Activated T-cell treated with anti-CD3 and anti-CD28 coated beads for 48 hours (primary cell): ENCODE results near the gene EFNA1.

Source experiments
- DNase-seq: peaks from one replicate; pipeline ENCODE4 v3.0.0-alpha.2; 2020; ENCODE audit warnings: low read depth

Gene EFNA1

DNA sequence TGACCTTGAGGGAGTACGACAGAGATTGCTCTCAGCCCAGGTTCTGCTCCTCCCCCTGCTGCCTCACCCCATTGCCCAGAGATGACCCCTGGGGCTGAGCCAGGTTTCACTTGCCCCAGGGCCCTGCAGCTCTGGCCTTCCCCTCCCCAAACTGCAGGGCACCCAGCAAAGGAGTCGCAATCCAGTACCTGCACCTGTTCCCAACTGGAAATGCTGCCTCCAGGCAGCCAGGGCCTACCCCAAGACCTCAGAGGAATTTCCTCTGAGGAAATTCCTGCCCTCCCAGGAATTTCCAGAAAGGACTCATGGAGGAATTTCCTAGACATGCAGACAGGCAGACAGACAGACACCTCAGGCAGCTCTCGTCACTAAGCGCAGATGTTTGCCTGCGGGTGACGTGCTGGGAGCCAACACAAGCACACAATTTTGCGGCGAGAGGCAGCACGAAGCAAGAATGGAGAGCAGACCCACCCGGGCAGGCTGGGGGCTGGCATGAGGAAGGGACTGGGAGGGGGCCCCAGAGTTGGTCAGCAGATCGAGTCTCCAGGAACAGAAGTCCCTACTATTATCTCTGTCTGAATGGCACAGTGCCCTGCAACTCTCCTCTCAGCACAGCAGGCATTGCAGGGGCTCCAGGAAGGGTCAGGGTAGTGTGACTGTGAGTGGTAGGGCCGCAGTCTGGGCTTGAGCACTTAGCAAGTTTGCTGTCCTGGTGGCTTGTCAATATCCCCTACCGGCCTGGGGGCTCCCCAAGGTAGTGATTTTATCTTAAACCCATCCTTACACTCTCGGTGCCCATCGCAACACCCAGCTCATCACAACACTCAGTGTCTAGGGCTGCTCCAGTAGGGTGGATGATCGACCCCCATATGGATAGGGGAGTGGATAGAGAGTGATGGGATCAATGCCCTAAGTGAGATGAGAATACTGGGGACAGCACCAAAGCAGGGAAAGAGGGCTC is 2.9 kb upstream of the EFNA1 start:
- DNase-seq: no peak

DNA sequence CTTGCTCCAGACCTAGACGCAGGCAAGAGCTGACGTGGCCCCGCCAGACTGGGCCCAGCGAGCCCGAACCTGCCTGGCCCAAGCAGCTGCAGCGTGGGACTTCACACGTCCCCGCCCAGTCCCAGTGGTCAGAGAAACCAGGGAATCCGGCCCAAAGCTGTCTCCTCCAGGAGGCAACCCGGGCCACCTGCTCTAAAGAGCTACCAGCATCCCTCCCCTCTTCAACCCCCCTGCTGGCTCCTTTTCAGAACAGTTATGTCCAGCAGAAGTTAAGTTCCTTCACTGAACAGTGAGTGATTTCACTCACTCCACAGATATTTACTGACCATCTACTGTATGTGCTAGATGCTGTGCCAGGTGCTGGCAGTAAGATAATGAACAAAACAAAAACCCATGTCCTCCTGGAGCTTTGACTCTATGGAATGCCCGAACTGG is 2.1 kb upstream of the EFNA1 start:
- no peak for DNase-seq

DNA sequence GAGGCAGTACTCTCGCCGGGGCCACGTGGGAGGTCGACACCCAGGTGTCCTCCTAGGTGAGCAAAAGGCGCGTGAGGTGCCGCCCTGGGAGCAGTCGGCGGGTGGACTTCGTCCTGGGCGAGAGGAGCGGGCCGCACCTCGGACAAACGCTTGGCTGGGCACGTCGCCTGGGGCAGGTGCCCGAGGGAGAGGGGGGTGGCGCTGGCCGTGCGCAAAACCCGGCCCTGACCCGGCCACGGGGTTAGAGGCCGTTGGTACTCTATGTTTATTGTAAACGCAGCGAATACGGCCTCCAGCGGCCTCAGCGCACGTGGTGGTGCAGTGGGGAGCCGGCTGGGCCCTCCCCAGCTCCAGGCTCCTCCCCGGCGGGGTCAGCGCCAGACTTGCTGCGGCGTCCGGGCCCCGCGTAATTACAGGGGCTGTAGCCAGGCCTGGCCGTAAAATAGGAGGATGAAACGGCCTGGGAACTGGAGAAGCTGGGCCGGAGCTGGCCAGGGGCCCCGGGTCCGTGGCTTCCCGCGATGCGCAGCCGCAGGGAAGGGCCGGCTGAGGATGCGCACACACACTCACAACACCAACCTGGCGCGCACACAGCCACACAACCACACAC is 1.6 kb upstream of the EFNA1 start:
- DNase-seq: no peak

DNA sequence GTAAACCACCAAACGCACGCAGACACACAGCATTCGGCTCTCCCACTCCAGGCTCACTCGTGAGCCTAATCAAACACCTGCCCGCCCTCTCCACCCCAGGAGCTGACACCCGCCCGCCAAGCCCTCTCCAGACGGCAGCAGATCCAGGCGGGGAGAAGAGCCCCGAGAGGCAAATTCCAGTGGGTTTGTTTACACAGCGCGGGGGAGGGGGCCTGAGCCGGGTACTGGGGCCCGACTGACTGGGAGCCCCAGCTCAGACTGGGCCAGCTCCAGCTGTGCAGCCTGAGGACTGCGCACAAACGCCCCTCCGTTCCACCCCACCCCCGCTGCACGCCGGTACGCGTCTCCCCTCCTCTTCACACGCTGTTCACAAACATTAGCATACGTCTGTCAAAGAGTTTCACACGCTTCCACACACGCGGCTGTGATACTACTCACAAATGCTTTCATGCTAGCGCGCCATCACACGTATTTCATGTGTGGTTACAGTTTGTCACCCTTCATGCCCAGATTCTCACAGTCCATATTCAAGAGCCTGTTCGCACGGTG is 1.0 kb upstream of the EFNA1 start:
- peak; percentile 22 for DNase-seq

DNA sequence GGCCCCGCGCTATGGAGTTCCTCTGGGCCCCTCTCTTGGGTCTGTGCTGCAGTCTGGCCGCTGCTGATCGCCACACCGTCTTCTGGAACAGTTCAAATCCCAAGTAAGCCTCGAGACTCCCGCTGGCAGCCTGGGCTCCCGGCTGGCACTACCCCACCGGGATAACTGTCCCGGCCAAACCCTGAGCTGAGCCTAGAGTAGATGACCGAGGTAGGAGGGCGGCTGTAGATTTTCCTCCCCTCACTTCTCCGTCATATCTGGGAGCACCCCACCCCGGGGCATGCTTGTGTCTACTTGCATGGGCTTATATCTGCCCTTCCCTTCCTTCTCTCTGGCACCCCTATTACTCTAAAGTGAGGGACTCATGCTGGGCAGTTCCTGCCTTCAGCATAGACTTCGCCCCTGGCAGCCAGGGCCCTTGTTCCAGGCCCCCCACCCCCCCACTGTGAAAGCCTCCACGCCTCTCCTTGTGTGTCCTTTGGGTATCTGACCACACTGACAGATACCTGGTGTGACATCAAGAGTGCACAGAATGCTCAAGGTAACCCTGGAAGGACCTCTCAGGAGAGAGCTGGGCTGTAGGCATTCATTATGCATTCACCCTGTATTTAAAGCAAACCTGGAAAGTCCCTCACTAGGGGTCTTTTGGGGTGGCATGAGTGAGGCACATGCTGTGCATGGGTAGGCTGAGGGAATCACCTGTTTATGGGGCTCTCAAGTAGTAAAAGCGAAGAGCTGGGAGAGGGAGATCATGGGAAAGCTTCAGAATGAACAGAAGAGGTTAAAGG is 485 bp downstream of the EFNA1 start:
- DNase-seq: no peak

DNA sequence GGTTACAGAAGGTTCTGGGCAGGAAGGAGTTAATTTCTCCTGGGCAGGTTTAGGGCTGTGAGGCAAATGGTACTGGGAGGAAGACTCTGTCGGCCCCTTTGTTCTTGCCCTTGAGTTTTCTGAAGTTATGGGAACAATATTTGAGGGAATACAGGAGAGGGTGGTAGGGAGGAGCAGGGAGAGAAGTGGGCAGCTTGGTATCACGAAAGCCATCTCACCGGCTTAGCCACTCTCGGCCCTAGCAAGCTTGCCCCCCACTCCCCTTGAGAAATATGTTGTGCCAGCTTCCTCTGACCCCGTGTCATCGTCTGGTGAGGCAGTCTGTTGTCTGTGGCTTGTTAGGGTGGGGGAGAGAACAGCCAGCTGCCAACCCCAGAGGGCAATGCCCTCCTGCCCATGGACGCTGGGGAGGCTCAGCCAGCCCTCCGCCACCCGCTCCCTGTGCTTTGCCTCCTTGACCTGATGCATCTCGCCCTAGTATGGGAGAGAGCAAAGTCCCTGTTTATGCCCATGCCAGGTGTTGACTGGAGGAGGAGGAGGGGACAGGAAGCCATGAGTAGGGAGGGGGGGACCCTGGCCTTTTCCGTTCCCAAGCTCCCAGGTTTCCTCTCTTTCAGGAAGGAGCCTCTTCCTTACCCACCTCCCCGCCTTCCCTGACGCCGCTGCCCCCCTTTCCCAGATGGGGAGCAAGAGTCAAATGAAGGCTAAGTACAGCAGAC is 1.2 kb downstream of the EFNA1 start:
- no peak for DNase-seq

DNA sequence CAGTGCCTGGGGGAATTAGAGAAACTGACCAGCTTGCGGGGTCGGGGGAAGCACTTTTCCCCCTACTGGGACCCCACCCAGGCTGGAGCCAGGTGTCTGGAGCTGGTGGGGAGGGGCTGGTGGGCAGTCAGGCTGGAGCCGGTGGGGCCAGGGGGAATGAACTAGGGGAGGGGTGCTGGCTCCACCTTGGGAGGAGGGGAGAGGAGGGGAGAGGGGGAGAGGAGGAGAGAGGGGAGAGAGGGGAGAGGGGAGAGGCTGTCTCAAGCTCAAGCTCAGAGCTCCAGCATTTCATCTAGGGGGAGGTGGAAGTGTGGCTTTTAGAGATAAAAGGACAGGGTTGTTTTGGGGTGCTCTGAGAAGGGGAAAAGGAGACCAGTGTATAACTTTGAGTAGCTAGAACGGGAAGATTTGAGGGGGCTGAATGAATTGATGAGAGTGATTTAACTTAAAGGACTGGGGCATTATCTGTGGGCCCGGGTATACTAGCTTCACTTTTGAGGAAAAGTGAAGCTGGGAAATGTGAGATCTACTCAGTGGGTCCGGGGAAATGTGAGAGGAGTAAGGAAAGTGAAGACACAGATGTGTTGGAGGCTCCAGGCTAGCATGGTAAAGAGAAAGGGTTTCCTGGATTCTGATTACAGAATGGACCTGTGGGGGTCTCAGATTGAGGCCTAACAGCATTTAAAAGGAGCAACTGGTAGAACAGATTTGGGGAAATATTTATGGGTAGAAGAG is 2.8 kb downstream of the EFNA1 start:
- no peak for DNase-seq

DNA sequence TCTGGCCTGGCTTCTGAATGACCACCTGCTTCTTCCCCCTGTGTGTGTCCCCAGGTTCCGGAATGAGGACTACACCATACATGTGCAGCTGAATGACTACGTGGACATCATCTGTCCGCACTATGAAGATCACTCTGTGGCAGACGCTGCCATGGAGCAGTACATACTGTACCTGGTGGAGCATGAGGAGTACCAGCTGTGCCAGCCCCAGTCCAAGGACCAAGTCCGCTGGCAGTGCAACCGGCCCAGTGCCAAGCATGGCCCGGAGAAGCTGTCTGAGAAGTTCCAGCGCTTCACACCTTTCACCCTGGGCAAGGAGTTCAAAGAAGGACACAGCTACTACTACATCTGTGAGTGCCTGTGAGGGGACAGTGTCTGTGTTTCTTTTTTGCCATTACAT is 3.6 kb downstream of the EFNA1 start:
- DNase-seq: no peak

DNA sequence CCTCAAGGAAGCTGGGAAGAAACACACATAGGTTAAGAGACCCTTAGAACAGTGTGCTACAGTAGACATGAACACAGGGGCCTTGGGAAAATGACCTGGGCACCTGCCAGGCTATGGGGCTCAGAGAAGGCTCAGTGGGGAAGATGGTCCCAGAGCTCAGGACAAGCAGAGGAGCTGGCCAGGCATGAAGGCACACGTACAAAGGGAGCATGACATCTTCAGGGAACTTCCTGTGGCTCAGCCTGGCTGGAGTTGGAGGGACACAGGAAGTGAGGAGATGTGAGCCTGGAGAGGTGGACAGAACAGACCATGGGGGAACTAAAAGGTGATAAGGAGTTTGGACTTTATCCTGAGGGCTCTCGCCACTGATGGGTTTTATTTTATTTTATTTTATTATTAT is 4.2 kb downstream of the EFNA1 start:
- no peak for DNase-seq

DNA sequence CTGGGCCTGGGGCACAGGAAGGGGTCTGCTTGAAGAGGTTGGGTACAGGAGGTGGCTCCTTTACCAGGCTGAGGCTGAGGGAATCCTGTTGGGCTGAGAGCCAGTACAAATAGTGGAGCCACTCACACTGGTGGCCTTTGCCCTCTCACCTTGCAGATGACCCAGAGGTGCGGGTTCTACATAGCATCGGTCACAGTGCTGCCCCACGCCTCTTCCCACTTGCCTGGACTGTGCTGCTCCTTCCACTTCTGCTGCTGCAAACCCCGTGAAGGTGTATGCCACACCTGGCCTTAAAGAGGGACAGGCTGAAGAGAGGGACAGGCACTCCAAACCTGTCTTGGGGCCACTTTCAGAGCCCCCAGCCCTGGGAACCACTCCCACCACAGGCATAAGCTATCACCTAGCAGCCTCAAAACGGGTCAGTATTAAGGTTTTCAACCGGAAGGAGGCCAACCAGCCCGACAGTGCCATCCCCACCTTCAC is 6.2 kb downstream of the EFNA1 start:
- no peak for DNase-seq

DNA sequence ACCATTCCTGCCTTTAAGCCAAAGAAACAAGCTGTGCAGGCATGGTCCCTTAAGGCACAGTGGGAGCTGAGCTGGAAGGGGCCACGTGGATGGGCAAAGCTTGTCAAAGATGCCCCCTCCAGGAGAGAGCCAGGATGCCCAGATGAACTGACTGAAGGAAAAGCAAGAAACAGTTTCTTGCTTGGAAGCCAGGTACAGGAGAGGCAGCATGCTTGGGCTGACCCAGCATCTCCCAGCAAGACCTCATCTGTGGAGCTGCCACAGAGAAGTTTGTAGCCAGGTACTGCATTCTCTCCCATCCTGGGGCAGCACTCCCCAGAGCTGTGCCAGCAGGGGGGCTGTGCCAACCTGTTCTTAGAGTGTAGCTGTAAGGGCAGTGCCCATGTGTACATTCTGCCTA is 6.6 kb downstream of the EFNA1 start:
- no peak for DNase-seq

DNA sequence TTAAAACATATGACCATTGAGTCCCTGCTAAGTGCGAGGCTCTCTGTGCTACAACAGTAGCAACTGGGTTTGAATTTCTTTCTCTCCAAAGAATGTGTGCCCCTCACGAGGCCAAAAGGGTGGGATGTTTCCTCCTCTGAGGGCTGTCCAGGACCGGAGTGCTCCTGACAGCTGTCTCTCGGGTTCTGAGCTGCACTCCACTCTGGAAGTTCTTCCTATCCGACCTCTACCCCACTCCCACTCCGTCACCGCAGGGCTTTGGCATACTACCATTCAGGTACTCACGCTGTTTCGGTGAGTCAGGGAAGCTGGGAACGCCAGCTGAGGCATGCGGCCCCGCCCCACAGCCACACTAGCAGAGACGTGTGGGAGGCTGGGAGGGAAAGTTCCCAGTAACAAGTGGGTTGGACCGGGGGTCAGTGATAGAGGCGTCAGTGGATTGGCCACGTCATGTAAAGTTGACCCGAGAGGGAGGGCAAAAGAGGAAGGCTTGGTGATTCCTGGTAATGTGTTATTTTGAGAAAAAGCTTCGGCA is 7.3 kb downstream of the EFNA1 start:
- DNase-seq: peak; percentile 76

DNA sequence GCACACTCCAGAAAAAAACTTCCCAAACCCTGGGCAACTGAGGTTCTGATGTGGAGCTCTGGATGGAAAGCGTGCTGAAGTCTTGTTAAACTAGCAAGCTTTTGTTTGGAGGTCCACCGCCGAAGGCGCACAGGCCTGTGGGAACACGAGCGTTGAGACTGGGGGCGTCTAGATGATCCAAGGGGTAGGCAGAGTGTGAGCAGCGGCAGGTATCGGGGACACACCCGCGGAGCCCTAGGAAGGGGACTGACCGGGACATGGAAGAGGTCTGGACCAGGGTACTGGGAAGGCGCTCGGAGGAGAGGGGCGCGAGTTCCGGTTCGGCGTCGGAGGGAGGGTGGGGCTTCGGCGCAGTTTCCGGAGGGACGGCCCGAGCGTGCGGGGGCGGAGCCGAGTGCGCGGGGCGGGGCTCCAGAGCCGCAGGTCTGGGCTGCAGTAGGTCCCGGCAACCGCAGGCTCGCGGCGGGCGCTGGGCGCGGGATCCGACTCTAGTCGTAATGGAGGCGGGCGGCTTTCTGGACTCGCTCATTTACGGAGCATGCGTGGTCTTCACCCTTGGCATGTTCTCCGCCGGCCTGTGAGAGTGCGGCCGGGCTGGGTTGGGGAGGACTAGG is 7.8 kb downstream of the EFNA1 start, which contains the start of gene SLC50A1:
TSS of gene SLC50A1 (plus strand) at position 438 of the 614 bp plus-strand sequence. CDS start at position 498, 60 bp downstream.
- DNase-seq: peak; percentile 94

DNA sequence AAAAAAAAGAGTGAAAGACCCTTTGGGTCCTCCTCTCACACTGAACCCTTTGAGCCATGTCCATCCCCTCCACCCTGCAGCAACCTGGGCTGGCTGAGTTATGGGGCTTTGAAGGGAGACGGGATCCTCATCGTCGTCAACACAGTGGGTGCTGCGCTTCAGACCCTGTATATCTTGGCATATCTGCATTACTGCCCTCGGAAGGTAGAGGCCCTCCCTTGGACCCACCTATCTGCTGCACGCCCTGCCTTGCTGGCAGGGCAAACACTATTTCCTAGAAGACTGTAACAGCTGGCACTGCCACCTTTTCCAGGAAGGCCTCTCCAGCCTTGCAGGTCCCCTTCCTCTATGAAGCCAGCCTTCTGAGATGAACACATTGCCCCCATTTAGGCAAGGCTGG is 9.1 kb downstream of the EFNA1 start:
- DNase-seq: no peak

DNA sequence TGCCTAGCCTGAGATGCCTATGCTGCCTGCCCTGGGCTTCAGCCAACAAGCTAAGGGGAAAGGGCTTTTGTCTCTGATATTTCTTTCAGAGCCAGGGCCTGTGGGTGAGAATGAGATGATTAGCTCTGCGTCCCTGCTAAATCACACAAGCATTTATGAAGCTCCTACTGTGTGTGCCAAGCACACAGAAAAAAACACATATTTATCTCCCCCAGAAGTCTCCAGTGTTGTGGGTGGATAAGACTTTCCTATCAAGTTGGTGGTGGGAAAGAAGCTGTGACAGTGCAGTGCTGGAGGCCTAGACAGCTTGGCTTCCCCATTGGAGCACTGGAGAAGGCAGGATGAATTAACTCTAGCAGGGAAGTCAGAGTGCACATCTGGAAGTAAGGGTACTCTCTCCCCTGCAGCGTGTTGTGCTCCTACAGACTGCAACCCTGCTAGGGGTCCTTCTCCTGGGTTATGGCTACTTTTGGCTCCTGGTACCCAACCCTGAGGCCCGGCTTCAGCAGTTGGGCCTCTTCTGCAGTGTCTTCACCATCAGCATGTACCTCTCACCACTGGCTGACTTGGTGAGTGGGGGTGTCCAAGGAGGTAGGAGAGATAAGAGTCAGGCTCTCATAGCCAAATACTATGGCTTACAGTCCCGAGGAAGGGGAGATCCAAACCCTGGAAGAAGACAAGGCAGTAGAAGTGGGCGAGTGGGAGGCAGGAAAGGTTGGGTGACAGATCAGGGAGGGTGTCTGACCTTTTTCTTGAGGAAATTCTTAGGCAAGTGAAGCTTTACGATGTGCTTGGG is 9.7 kb downstream of the EFNA1 start:
- no peak for DNase-seq

DNA sequence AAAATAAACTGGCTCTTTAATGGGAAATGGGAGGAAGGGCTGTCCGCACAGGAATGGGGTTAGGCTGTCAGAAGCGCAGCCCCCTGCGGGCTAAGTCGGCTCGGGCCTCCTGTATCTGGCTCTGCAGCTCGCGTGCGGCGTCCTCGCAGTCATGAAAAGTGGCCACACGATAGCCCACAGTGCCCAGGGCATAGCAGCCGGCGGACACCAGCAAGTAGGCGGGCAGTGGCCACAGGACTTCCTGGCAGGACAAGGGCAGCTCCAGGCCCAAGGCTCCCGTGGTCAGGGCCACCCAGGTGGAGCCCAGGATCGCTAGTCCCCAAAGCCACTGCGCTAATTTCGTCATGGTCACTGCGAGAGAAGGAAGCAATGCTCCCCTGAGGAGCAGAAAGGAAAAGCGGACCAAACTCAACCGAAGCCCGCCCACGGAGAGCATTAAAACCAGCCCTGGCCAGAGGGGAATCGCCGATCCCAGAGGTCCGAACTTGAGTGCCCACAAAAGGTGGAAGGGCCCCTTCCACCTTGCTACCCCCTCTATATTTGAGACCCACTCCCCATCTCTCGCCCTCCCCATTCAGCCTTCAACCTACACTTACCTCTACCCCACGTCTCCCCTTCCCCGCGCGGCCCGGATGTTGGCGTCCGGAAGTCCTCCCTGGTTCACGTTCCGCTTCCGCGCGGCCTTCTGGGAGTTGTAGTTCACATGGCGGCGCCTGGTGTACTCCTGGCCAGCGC is 12.4 kb downstream of the EFNA1 start, which contains the start of gene DPM3:
TSS of gene DPM3 (minus strand) at position 637 of the 735 bp plus-strand sequence. CDS start at position 346, 291 bp downstream.
- peak; percentile 85 for DNase-seq

DNA sequence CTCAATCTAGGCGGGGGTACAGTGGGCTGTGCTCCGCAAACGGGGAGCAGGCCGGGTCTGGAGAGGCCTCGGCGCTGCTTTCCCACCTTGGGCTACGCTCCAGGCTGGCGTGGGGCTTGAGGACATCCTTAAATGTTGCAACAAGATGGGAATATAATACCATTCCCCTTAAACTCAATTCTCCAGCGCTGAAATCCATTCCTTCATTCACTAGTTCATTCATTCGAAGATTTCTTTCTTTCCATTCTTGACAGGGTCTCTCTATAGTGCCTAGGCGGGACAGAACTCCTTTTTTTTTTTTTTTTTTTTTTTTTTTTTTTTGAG is 12.9 kb downstream of the EFNA1 start:
- no peak for DNase-seq

DNA sequence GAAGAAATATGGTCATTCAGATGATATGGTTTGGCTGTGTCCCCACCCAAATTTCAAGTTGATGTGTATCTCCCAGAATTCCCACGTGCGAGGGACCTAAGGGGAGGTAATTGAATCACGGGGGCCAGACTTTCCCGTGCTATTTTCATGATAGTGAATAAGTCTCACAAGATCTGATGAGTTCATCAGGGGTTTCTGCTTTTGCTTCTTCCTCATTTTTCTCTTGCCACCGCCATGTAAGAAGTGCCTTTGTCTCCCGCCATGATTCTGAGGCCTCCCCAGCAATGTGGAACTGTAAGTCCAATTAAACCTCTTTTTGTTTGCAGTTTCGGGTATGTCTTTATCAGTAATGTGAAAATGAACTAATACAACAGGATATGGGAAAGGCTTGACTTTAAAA is 14.1 kb downstream of the EFNA1 start:
- DNase-seq: no peak
